Activated B cell treated with CpG ODN at 0.5 μM for 24 hours (primary cell): ENCODE results near the gene ACTRT2. TPM values are rescaled to one million over a fixed set of nuclear protein-coding genes. Genes with fewer than 3 reads are reported as not detected.
A peak's percentile ranks its signal among the peaks of the same experiment; 100 is the strongest.

Experiments
- ATAC-seq: fragments of 200-7000 bp; cut with Tn5 transposase; one replicate; pipeline ENCODE4 v1.10.0; 2021; ENCODE audit warnings: low read depth, mild to moderate bottlenecking, moderate library complexity
- CTCF ChIA-PET: fragments of 350-600 bp; sonication (Branson Sonifier 250); formaldehyde crosslinking; loops from one replicate; lab custom pipeline; 2021; ENCODE audit warnings: antibody characterized with exemption; lab: Charles Lee
- POLR2A ChIA-PET: fragments of 350-600 bp; sonication (Branson Sonifier 250); formaldehyde crosslinking; loops from one replicate; lab custom pipeline; 2021; ENCODE audit warnings: antibody characterized with exemption; lab: Charles Lee
- DNase-seq: peaks from one replicate; pipeline ENCODE4 v3.0.0; 2022
- H3K27ac Mint-ChIP-seq: one replicate; pipeline ENCODE4 v1.8.0; 2020; ENCODE audit warnings: mixed read lengths
- H3K27me3 Mint-ChIP-seq: one replicate; pipeline ENCODE4 v1.8.0; 2021; ENCODE audit warnings: mixed read lengths
- H3K36me3 Mint-ChIP-seq: one replicate; pipeline ENCODE4 v1.8.0; 2021; ENCODE audit warnings: low read depth, mixed read lengths
- H3K4me1 Mint-ChIP-seq: one replicate; pipeline ENCODE4 v1.8.0; 2021; ENCODE audit warnings: mixed read lengths
- H3K4me3 Mint-ChIP-seq: one replicate; pipeline ENCODE4 v1.8.0; 2020; ENCODE audit warnings: mild to moderate bottlenecking, mixed read lengths
- H3K9me3 Mint-ChIP-seq: one replicate; pipeline ENCODE4 v1.8.0; 2020; ENCODE audit warnings: mixed read lengths
- CTCF ChIP-seq: fragments of 200-600 bp; IDR thresholded peaks from one replicate; pipeline ENCODE4 v1.8.0; 2022; ENCODE audit warnings: antibody characterized with exemption, mild to moderate bottlenecking
- intact Hi-C: fragments of 100-400 bp; cut with micrococcal nuclease; formaldehyde crosslinking; loops from one replicate; pipeline ENCODE4 v1.15.1; 2024
- total RNA-seq: library from RNA; stranded (reverse); gene quantifications from 2 replicates; pipeline ENCODE4 v1.2.3, GENCODE V29; 2022

ACTRT2 gene
- total RNA-seq, 1 donor from 2014 or later = not detected

GRCh38 chr1:3000214-3000613 is 21.1 kb upstream of the ACTRT2 start:
- H3K4me1 Mint-ChIP-seq = no peaks in the 10 kb centered on the region
- ChIA-PET CTCF (no interaction called here), POLR2A (no interaction called here)
- no peak for TF ChIP-seq CTCF
- H3K9me3 Mint-ChIP-seq = peaks cover 8% of the 10 kb centered on the region
- intact Hi-C loops = no loop called here
- no peak overlapping the region for H3K4me3 Mint-ChIP-seq
- ATAC-seq (no peak), DNase-seq (no peak)
- H3K27me3 Mint-ChIP-seq = peaks cover 8% of the 10 kb centered on the region
- H3K27ac Mint-ChIP-seq = no peak overlapping the region
- no peaks in the 10 kb centered on the region for H3K36me3 Mint-ChIP-seq

GRCh38 chr1:3000671-3001470 is 20.4 kb upstream of the ACTRT2 start:
- Mint-ChIP-seq H3K27me3 (peaks cover 8% of the 10 kb centered on the region), H3K27ac (no peak overlapping the region), H3K9me3 (peaks cover 3% of the 10 kb centered on the region), H3K4me1 (no peaks in the 10 kb centered on the region), H3K36me3 (no peaks in the 10 kb centered on the region), H3K4me3 (no peak overlapping the region)
- intact Hi-C loops = no loop called here
- ChIA-PET CTCF (no interaction called here), POLR2A (no interaction called here)
- peak; percentile 10 for DNase-seq
- no peak for TF ChIP-seq CTCF
- no peak for ATAC-seq

GRCh38 chr1:3001471-3002348 is 19.6 kb upstream of the ACTRT2 start:
- H3K4me1 Mint-ChIP-seq = no peaks in the 10 kb centered on the region
- H3K27ac Mint-ChIP-seq = no peak overlapping the region
- no peak for ATAC-seq
- H3K4me3 Mint-ChIP-seq = no peak overlapping the region
- ChIA-PET POLR2A (no interaction called here), CTCF (no interaction called here)
- no peaks in the 10 kb centered on the region for H3K36me3 Mint-ChIP-seq
- peaks cover 1% of the 10 kb centered on the region for H3K9me3 Mint-ChIP-seq
- intact Hi-C loops = no loop called here
- no peak for TF ChIP-seq CTCF
- H3K27me3 Mint-ChIP-seq = peaks cover 6% of the 10 kb centered on the region
- DNase-seq = peak; percentile 6

GRCh38 chr1:3002349-3003038 is 18.8 kb upstream of the ACTRT2 start:
- H3K4me3 Mint-ChIP-seq = no peak overlapping the region
- POLR2A ChIA-PET = no interaction called here
- DNase-seq = no peak

More at GRCh38 chr1:3002349-3003038, 18.8 kb upstream of the ACTRT2 start:
- Mint-ChIP-seq H3K27ac (no peak overlapping the region), H3K36me3 (no peaks in the 10 kb centered on the region), H3K27me3 (peaks cover 6% of the 10 kb centered on the region), H3K9me3 (peaks cover 2% of the 10 kb centered on the region), H3K4me1 (no peaks in the 10 kb centered on the region)
- CTCF ChIA-PET = no interaction called here
- intact Hi-C loops = no loop called here
- no peak for ATAC-seq
- TF ChIP-seq CTCF = no peak
